Skeletal muscle tissue (tissue), 4 donors: ENCODE measurements around the gene COL23A1. TPM values are rescaled to one million over a fixed set of nuclear protein-coding genes. Genes with fewer than 3 reads are reported as not detected.
"Not testable (repeated sequence)": the region's sequence is repeated elsewhere in the genome, so short reads cannot be mapped to it uniquely, and the experiment has no call there.

ENCODE experiments used
- H3K27ac ChIP-seq: one replicate; pipeline ENCODE4 v1.7.0; 2013; ENCODE audit warnings: mild to moderate bottlenecking, low read depth, low read length, inconsistent platforms
- H3K27me3 ChIP-seq, 3 donors: one replicate each; pipeline ENCODE4 v1.7.0; 2013; ENCODE audit warnings: low read length in 3 of 3; ENCODE audit not compliant: control insufficient read depth in 3 of 3, insufficient read depth in 3 of 3
- H3K36me3 ChIP-seq, 3 donors: one replicate each; pipeline ENCODE4 v1.7.0; 2013; ENCODE audit warnings: low read length in 3 of 3; ENCODE audit not compliant: control insufficient read depth in 3 of 3, insufficient read depth in 3 of 3
- H3K4me1 ChIP-seq, 3 donors: one replicate each; pipeline ENCODE4 v1.7.0; 2013; ENCODE audit warnings: low read length in 3 of 3, mild to moderate bottlenecking in 3 of 3; ENCODE audit not compliant: control insufficient read depth in 3 of 3, insufficient read depth in 3 of 3
- H3K4me3 ChIP-seq, 3 donors: one replicate each; pipeline ENCODE4 v1.7.0; 2013; ENCODE audit warnings: low read length in 3 of 3
- H3K9ac ChIP-seq, 3 donors: one replicate each; pipeline ENCODE4 v1.7.0; 2013; ENCODE audit warnings: low read length in 3 of 3, mild to moderate bottlenecking in 3 of 3, moderate library complexity in 2 of 3, low read depth in 1 of 3
- H3K9me3 ChIP-seq, 3 donors: one replicate each; pipeline ENCODE4 v1.7.0; 2013; ENCODE audit warnings: low read length in 3 of 3; ENCODE audit not compliant: control insufficient read depth in 3 of 3
- total RNA-seq: library from RNA; depleted of rRNA; stranded (reverse); fragments of >200 nt; gene quantifications from one replicate; pipeline ENCODE4 v1.2.3, GENCODE V29; 2014
- donor health status: Osteomylitis.

COL23A1 gene
- total RNA-seq, 1 donor from 2014 or later, result 0.52 TPM

DNA sequence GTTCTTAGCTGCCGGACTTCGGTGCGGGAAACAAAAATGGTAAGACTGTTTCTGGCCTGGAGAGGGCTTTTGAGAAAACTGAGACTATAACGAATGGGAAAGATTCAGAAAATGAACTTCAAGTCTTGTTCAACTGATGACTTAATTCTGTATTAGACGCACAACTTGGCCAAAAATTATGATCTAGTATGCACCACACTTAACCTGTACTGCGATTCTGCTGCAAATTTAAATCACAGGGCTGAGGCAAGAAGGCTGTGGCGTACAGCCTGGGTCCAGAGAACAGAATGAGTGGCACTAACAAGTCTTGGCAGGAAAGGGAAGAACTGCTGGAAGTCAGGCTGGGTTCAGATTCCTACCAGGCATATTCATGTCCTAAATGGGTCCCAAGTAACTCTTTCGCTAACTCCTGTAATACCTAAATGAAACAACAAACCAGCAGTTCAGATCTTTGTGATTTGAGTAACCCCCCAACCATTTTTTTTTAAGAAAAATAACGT, 781 bp upstream of the COL23A1 start:
- H3K27me3 ChIP-seq, result peaks cover 0 to 11% (median 5%) of the 10 kb centered on the region in 3 donors
- peaks cover 13 to 27% (median 22%) of the 10 kb centered on the region in 3 donors for H3K4me1 ChIP-seq
- peak overlapping the region; percentile 60 to 81 (median 76) for H3K9ac ChIP-seq
- peak overlapping the region; percentile 70 for H3K27ac ChIP-seq
- H3K4me3 ChIP-seq, result peak overlapping the region; percentile 55 to 72 (median 60)
- H3K9me3 ChIP-seq, result peaks cover 0 to 8% (median 0%) of the 10 kb centered on the region in 3 donors
- H3K36me3 ChIP-seq, result peaks cover 0 to 5% (median 2%) of the 10 kb centered on the region in 3 donors

DNA sequence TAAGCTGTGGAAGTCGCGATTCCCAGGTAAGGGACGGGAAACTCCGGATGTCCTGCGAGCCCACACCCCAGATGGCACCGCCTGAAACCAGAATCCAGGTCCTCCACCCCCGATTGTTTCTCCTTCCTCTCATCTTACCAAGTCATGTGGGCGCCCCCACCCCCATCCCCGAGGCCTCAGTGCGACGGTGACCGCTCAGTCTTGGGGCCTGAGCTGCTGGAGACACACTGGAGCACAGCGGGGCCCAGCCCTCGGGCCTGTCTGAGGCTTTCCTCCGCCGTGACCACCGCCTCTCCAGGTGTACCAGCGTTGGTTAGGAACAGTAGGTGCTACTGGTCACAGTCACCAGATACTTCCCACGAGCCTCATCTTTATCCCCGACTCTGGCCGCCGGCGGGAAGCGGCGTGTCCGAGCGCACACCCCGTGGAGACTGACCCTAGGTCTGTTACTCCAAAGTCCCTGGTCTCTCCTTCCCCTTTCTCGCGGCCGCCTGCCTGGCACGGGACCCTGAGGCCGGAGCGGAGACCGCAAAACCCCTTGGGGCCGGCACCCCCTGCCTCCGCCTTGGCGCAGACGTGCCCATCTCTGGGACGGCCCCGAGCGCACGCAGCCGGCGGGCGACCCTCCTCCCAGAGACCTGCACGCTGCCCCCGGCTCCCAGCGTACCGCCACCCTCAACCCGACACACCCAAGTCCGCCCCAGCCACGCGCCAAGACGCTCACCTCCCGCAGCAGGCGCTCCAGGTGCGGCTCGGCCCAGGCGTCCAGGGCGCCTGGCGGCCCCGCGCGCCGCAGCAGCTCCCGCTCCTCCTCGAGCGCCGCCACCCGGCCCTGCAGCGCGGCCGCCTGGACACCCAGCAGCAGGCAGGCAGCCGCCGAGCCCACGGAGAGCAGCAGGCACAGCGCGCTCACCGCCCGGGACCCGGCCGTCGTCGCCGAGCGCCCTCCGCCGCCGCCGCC, 733 bp downstream of the COL23A1 start:
- H3K9ac ChIP-seq, result peak overlapping the region in 1 of 3 donors; percentile 76
- H3K27ac ChIP-seq, result no peak overlapping the region

DNA sequence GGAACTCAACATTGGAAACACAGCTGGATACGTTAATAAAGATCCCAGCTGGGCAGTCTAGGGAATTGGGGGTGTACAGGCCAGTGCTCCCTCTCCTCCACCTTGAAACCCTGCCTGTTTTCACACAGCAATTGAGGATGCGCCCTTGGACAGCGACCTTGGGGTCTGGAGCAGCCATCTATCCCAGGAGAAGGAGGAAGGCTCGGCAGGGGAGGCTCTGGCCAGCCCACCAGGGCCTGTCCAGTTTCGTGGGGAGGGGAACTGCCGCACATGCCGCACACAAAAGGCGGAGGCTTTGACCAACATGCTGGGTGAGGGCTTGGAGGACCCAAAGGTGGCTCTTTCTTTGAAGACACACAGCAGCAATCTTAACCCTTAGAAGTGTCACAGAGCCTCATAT, 1.4 kb downstream of the COL23A1 start:
- H3K4me3 ChIP-seq, result no peak overlapping the region
- peaks cover 13 to 30% (median 22%) of the 10 kb centered on the region in 3 donors for H3K4me1 ChIP-seq
- peaks cover 5 to 15% (median 10%) of the 10 kb centered on the region in 3 donors for H3K27me3 ChIP-seq
- H3K27ac ChIP-seq, result no peak overlapping the region
- peaks cover 0 to 3% (median 0%) of the 10 kb centered on the region in 3 donors for H3K36me3 ChIP-seq
- no peak overlapping the region for H3K9ac ChIP-seq
- H3K9me3 ChIP-seq, result peaks cover 0 to 3% (median 0%) of the 10 kb centered on the region in 3 donors

More for the DNA sequence above, 733 bp downstream of the COL23A1 start:
- H3K9me3 ChIP-seq, result peaks cover 0 to 3% (median 0%) of the 10 kb centered on the region in 3 donors
- peaks cover 0 to 3% (median 0%) of the 10 kb centered on the region in 3 donors for H3K36me3 ChIP-seq
- H3K27me3 ChIP-seq, result peaks cover 5 to 15% (median 10%) of the 10 kb centered on the region in 3 donors
- peaks cover 13 to 30% (median 22%) of the 10 kb centered on the region in 3 donors for H3K4me1 ChIP-seq
- peak overlapping the region in 2 of 3 donors; percentile 60 to 72 for H3K4me3 ChIP-seq

DNA sequence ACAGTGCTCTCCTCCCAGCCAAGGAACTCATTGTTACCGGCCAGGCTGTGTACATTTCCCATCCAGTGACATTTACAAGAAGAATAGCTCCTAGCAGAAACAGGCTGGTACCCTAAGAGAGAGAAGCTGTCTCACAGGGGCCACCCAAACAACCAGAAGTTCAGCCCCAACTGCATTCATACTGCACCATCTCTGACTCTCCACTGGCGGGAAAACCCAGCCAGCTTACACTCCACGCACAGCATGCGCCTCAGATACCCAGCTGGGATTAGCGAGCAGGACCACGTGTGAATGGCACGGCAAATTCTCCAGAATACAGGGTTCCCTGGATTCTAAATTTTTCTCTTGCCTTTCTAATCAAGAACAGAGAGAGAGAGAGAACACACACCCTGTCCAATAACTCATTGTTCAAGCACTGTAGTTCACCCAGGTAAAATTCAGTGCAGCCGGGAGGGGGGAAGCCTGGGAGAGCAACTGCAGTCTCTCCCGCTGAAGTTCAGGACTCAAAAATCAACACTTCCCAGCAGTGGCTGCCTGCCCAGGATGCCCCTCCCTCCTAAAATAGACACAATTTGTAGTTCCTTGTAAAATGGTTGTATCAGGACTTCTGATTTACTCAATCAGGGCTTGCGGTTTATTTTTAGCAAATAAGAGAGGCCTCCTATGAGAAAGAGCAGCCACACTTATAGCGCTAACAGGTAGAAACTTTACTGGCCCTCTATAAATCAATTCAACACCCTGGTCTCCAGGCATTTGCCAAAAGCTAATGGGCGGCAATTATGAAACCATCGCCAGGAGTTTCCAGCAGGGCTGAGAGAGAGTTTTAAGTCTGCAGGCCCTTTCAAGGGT, 2.2 kb downstream of the COL23A1 start:
- Histone ChIP-seq H3K4me1 (peaks cover 13 to 30% (median 22%) of the 10 kb centered on the region in 3 donors), H3K36me3 (peaks cover 0 to 3% (median 0%) of the 10 kb centered on the region in 3 donors), H3K27me3 (peaks cover 5 to 15% (median 10%) of the 10 kb centered on the region in 3 donors), H3K9me3 (peaks cover 0 to 3% (median 0%) of the 10 kb centered on the region in 3 donors), H3K9ac (no peak overlapping the region), H3K27ac (no peak overlapping the region), H3K4me3 (no peak overlapping the region)

DNA sequence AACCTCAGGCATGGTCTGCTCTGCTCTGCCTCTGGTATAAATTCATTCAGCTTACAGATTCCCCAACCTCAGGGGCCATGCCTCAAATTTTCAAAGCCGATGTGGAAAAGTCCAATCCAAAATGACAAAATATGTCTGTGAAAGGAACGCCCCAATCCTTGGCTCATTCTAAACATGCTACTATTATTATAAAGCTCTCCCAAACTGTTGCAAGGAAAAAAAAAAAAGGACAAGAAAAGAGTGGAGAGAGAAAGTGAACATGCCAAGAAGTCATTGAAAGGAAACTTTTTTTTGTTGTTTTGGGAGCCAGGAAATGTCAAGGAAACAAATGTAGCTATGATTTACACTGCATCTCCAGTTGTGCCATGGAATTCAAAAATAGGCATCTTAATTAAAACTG, 3.8 kb downstream of the COL23A1 start:
- Histone ChIP-seq H3K4me3 (no peak overlapping the region), H3K9me3 (peaks cover 0 to 3% (median 0%) of the 10 kb centered on the region in 3 donors), H3K27me3 (peaks cover 5 to 15% (median 10%) of the 10 kb centered on the region in 3 donors), H3K36me3 (peaks cover 0 to 3% (median 0%) of the 10 kb centered on the region in 3 donors), H3K4me1 (peaks cover 10 to 24% (median 18%) of the 10 kb centered on the region in 3 donors), H3K27ac (no peak overlapping the region), H3K9ac (no peak overlapping the region)

DNA sequence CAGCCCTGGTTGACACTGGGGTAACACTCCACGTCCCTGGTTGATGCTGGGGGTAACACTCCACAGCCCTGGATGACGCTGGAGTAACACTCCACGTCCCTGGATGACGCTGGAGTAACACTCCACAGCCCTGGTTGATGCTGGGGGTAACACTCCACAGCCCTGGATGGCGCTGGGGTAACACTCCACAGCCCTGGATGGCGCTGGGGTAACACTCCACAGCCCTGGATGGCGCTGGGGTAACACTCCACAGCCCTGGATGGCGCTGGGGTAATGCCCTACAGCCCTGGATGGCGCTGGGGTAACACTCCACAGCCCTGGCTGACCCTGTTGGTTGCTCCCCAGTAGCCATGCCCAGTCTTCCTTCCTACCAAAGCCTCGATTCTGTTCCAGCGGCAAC, 4.8 kb downstream of the COL23A1 start:
- H3K9ac ChIP-seq, result peak overlapping the region in 2 of 3 donors; percentile 14 to 69
- H3K4me3 ChIP-seq, result peak overlapping the region in 1 of 3 donors; percentile 49

DNA sequence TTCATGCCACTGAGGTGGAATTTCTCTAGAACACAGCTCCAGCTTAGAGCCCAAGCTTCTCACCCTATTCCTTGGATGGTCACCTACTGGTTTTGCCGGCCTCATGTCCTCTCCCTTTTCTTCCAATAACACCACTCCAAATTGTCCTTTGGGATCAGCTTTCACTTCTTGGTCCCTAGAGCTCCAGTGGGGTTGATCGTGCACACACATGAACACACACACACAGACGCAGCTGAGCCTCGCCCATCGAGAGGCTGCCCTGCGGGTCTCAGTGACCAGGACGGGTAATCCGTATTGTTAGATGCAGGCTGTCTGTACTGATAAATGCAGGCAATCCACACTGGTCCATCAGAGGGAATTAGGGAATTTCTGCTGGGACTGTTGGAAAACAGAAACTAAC, 6.9 kb downstream of the COL23A1 start:
- Histone ChIP-seq H3K36me3 (peaks cover 0 to 3% (median 0%) of the 10 kb centered on the region in 3 donors), H3K4me3 (no peak overlapping the region), H3K9ac (no peak overlapping the region), H3K4me1 (peaks cover 0 to 4% (median 0%) of the 10 kb centered on the region in 3 donors), H3K27ac (no peak overlapping the region), H3K27me3 (peaks cover 6 to 20% (median 9%) of the 10 kb centered on the region in 3 donors), H3K9me3 (peaks cover 0 to 3% (median 0%) of the 10 kb centered on the region in 3 donors)

More for the DNA sequence above, 4.8 kb downstream of the COL23A1 start:
- H3K9me3 ChIP-seq, H3K27ac ChIP-seq, H3K36me3 ChIP-seq: not testable (repeated sequence)
- Histone ChIP-seq H3K4me1 (peaks cover under 1 to 15% (median 9%) of the 10 kb centered on the region in 3 donors), H3K27me3 (peaks cover 5 to 15% (median 10%) of the 10 kb centered on the region in 3 donors)

DNA sequence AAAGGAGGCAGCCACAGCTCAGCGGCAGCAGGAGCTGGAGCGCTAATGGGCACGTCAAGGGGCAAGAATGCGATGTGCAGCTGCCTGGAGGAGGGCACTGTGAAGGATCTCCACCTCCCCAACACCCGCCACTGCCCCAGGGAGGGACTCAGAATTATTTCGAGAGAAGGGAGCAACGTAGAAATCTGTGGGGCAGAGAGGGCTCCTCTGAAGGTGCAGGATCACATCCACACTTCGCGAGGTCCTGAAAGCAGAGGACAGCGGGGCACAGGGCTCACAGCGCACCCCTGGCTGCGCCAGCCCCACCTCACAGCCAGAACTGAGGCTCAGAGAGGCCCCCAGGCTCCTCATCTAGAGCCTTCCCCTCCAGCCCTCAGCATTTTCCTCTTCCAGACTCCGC, 7.9 kb downstream of the COL23A1 start:
- Histone ChIP-seq H3K27ac (no peak overlapping the region), H3K9ac (no peak overlapping the region), H3K9me3 (peaks cover 0 to 3% (median 0%) of the 10 kb centered on the region in 3 donors), H3K4me3 (no peak overlapping the region), H3K4me1 (peaks cover 0 to 4% (median 0%) of the 10 kb centered on the region in 3 donors), H3K36me3 (peaks cover 0 to 3% (median 0%) of the 10 kb centered on the region in 3 donors), H3K27me3 (peaks cover 14 to 27% (median 18%) of the 10 kb centered on the region in 3 donors)

DNA sequence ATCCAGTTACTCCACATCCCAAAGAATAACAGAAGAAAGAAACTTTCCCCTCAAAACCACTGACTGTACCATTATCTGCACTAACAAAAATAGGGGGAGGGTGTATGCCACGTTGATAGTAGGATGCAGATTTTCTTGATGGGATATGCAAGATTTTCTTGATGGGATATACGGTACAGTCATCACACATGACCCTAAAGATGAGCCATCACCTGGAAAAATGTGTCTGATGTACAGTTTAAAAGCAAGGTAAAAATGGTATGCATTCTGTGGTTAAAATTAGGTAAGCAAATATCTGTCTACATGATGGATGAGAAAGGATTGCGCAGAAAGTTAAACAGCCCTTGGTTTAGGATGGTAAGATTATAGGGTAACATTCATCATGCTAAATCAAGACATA, 8.6 kb downstream of the COL23A1 start:
- no peak overlapping the region for H3K27ac ChIP-seq
- peaks cover 0 to 3% (median 0%) of the 10 kb centered on the region in 3 donors for H3K36me3 ChIP-seq
- peaks cover 0 to 4% (median 0%) of the 10 kb centered on the region in 3 donors for H3K4me1 ChIP-seq
- peaks cover 0 to 3% (median 0%) of the 10 kb centered on the region in 3 donors for H3K9me3 ChIP-seq
- peaks cover 20 to 33% (median 24%) of the 10 kb centered on the region in 3 donors for H3K27me3 ChIP-seq
- no peak overlapping the region for H3K4me3 ChIP-seq
- no peak overlapping the region for H3K9ac ChIP-seq
